HEK293 (cell line): ENCODE data around the gene PTPN9.

Source experiments
- CTCF ChIA-PET: fragments of 350-600 bp; formaldehyde crosslinking; extraction: SDS; loops from one replicate; lab custom pipeline; 2021; ENCODE audit warnings: antibody characterized with exemption; lab: Yijun Ruan, JAX
- POLR2A ChIA-PET: fragments of 300-600 bp; formaldehyde crosslinking; extraction: SDS; loops from one replicate; lab custom pipeline; 2020; ENCODE audit warnings: antibody characterized with exemption, inconsistent platforms; lab: Yijun Ruan, JAX
- H3K27ac ChIP-seq: fragments of 200-500 bp; sonication (Bioruptor generic); 2 replicates; pipeline ENCODE4 v1.5.1; 2014; ENCODE audit warnings: low read depth, low read length, control low read depth, inconsistent platforms; ENCODE audit errors: extremely low read depth
- H3K36me3 ChIP-seq, 2 experiments: fragments of 200-500 bp in 1 of 2; sonication (Bioruptor generic) in 1 of 2; 1 replicate in 1 of 2; 2 replicates in 1 of 2; pipeline ENCODE4 v1.5.1; 2014 to 2017; ENCODE audit warnings: inconsistent platforms in 2 of 2, low read length in 2 of 2; ENCODE audit not compliant: control insufficient read depth in 2 of 2, insufficient read depth in 1 of 2
- H3K4me1 ChIP-seq: fragments of 200-500 bp; sonication (Bioruptor generic); 2 replicates; pipeline ENCODE4 v1.5.1; 2014; ENCODE audit warnings: mild to moderate bottlenecking, low read length, inconsistent platforms; ENCODE audit not compliant: control insufficient read depth, insufficient read depth
- H3K4me3 ChIP-seq: 2 replicates; pipeline ENCODE4 v1.5.1; 2011; ENCODE audit warnings: low read depth, mild to moderate bottlenecking, control low read depth, low read length, moderate library complexity
- H3K9me3 ChIP-seq: fragments of 200-500 bp; sonication (Bioruptor generic); 2 replicates; pipeline ENCODE4 v1.5.1; 2014; ENCODE audit warnings: low read depth, low read length, inconsistent platforms; ENCODE audit not compliant: control insufficient read depth, insufficient read depth
- CTCF ChIP-seq: fragments of 450-650 bp; formaldehyde crosslinking; IDR thresholded peaks from 2 replicates; pipeline ENCODE4 v1.5.1; 2016; ENCODE audit warnings: missing biosample characterization, missing genetic modification characterization
- GLI4 ChIP-seq: fragments of 450-650 bp; formaldehyde crosslinking; IDR thresholded peaks from 2 replicates; pipeline ENCODE4 v1.5.1; 2016; ENCODE audit warnings: missing biosample characterization, missing genetic modification characterization
- IKZF3 ChIP-seq: fragments of 450-650 bp; IDR thresholded peaks from 2 replicates; pipeline ENCODE4 v1.5.0; 2018; ENCODE audit warnings: missing biosample characterization, mild to moderate bottlenecking, missing genetic modification characterization, moderate library complexity
- KLF1 ChIP-seq: fragments of 450-650 bp; formaldehyde crosslinking; IDR thresholded peaks from 2 replicates; pipeline ENCODE4 v1.5.1; 2016; ENCODE audit warnings: missing biosample characterization, missing genetic modification characterization
- KLF16 ChIP-seq: fragments of 450-650 bp; formaldehyde crosslinking; IDR thresholded peaks from 2 replicates; pipeline ENCODE4 v1.5.1; 2017; ENCODE audit warnings: missing biosample characterization, missing genetic modification characterization
- OVOL3 ChIP-seq: fragments of 450-650 bp; formaldehyde crosslinking; IDR thresholded peaks from 2 replicates; pipeline ENCODE4 v1.5.1; 2016; ENCODE audit warnings: missing biosample characterization, missing genetic modification characterization
- PRDM1 ChIP-seq: fragments of 450-650 bp; formaldehyde crosslinking; IDR thresholded peaks from 2 replicates; pipeline ENCODE4; 2016; ENCODE audit warnings: missing biosample characterization, missing genetic modification characterization
- RBAK ChIP-seq: fragments of 450-650 bp; formaldehyde crosslinking; IDR thresholded peaks from 2 replicates; pipeline ENCODE4 v1.5.1; 2016; ENCODE audit warnings: missing biosample characterization, missing genetic modification characterization
- SALL2 ChIP-seq: fragments of 450-650 bp; formaldehyde crosslinking; IDR thresholded peaks from 2 replicates; pipeline ENCODE4 v1.5.0; 2017; ENCODE audit warnings: missing biosample characterization, mild to moderate bottlenecking, missing genetic modification characterization, borderline replicate concordance
- TCF7L2 ChIP-seq: IDR thresholded peaks from 2 replicates; pipeline ENCODE4 v1.6.1; 2011; ENCODE audit warnings: low read depth, mild to moderate bottlenecking, inconsistent platforms, low read length, moderate library complexity, borderline replicate concordance
- TRIM28 ChIP-seq: IDR thresholded peaks from 2 replicates; pipeline ENCODE4 v1.6.1; 2011; ENCODE audit warnings: low read length, control low read depth, borderline replicate concordance
- YY1 ChIP-seq: fragments of 450-650 bp; formaldehyde crosslinking; IDR thresholded peaks from 2 replicates; pipeline ENCODE4 v1.5.1; 2018; ENCODE audit warnings: missing biosample characterization, missing genetic modification characterization
- ZBTB7A ChIP-seq: fragments of 450-650 bp; formaldehyde crosslinking; IDR thresholded peaks from 2 replicates; pipeline ENCODE4 v1.5.1; 2016; ENCODE audit warnings: low read depth, missing biosample characterization, missing genetic modification characterization
- ZNF112 ChIP-seq: fragments of 450-650 bp; formaldehyde crosslinking; IDR thresholded peaks from 2 replicates; pipeline ENCODE4 v1.5.0; 2017; ENCODE audit warnings: missing biosample characterization, missing genetic modification characterization
- ZNF121 ChIP-seq: fragments of 450-650 bp; formaldehyde crosslinking; IDR thresholded peaks from 2 replicates; pipeline ENCODE4 v1.5.1; 2016; ENCODE audit warnings: missing biosample characterization, missing genetic modification characterization
- ZNF157 ChIP-seq: fragments of 450-650 bp; formaldehyde crosslinking; IDR thresholded peaks from 2 replicates; pipeline ENCODE4 v1.5.1; 2016; ENCODE audit warnings: missing biosample characterization, missing genetic modification characterization
- ZNF16 ChIP-seq: fragments of 450-650 bp; formaldehyde crosslinking; IDR thresholded peaks from 2 replicates; pipeline ENCODE4 v1.5.1; 2016; ENCODE audit warnings: low read depth, missing biosample characterization, missing genetic modification characterization
- ZNF175 ChIP-seq: fragments of 450-650 bp; formaldehyde crosslinking; IDR thresholded peaks from 2 replicates; pipeline ENCODE4 v1.5.1; 2016; ENCODE audit warnings: missing biosample characterization, missing genetic modification characterization
- ZNF19 ChIP-seq: fragments of 450-650 bp; formaldehyde crosslinking; IDR thresholded peaks from 2 replicates; pipeline ENCODE4; 2016; ENCODE audit warnings: missing biosample characterization, missing genetic modification characterization, low read depth
- ZNF394 ChIP-seq: fragments of 450-650 bp; formaldehyde crosslinking; IDR thresholded peaks from 2 replicates; pipeline ENCODE4 v1.5.1; 2016; ENCODE audit warnings: missing biosample characterization, missing genetic modification characterization, mild to moderate bottlenecking, moderate library complexity, borderline replicate concordance
- ZNF529 ChIP-seq: fragments of 450-650 bp; formaldehyde crosslinking; IDR thresholded peaks from 2 replicates; pipeline ENCODE4 v1.5.1; 2017; ENCODE audit warnings: missing genetic modification characterization, missing biosample characterization; ENCODE audit not compliant: insufficient replicate concordance
- ZNF549 ChIP-seq: fragments of 450-650 bp; IDR thresholded peaks from 2 replicates; pipeline ENCODE4 v1.5.1; 2018; ENCODE audit warnings: missing biosample characterization, missing genetic modification characterization, mild to moderate bottlenecking, inconsistent platforms, moderate library complexity
- ZNF596 ChIP-seq: fragments of 450-650 bp; IDR thresholded peaks from 2 replicates; pipeline ENCODE4 v1.5.0; 2018; ENCODE audit warnings: missing biosample characterization, mild to moderate bottlenecking, missing genetic modification characterization, moderate library complexity
- ZNF626 ChIP-seq: fragments of 450-650 bp; sonication (Bioruptor Pico); formaldehyde crosslinking; IDR thresholded peaks from 2 replicates; pipeline ENCODE4 v1.5.1; 2018; ENCODE audit warnings: missing biosample characterization, missing genetic modification characterization, inconsistent platforms
- ZNF777 ChIP-seq: fragments of 450-650 bp; formaldehyde crosslinking; IDR thresholded peaks from 2 replicates; pipeline ENCODE4 v1.5.1; 2017; ENCODE audit warnings: missing biosample characterization, missing genetic modification characterization, borderline replicate concordance
- ZXDB ChIP-seq: fragments of 450-650 bp; formaldehyde crosslinking; IDR thresholded peaks from 2 replicates; pipeline ENCODE4 v1.5.1; 2016; ENCODE audit warnings: missing biosample characterization, missing genetic modification characterization
- TF ChIP-seq, protein P1 (sequence below): fragments of 450-650 bp; formaldehyde crosslinking; IDR thresholded peaks from 2 replicates; pipeline ENCODE4 v1.5.1; 2016; ENCODE audit warnings: missing biosample characterization, missing genetic modification characterization
- TF ChIP-seq, protein P2 (sequence below): fragments of 450-650 bp; formaldehyde crosslinking; IDR thresholded peaks from 2 replicates; pipeline ENCODE4 v1.5.1; 2016; ENCODE audit warnings: missing biosample characterization, missing genetic modification characterization
- TF ChIP-seq, protein P3 (sequence below): IDR thresholded peaks from 2 replicates; pipeline ENCODE4 v1.6.1; 2011; ENCODE audit warnings: mild to moderate bottlenecking, low read depth, low read length, borderline replicate concordance

PTPN9 gene

DNA sequence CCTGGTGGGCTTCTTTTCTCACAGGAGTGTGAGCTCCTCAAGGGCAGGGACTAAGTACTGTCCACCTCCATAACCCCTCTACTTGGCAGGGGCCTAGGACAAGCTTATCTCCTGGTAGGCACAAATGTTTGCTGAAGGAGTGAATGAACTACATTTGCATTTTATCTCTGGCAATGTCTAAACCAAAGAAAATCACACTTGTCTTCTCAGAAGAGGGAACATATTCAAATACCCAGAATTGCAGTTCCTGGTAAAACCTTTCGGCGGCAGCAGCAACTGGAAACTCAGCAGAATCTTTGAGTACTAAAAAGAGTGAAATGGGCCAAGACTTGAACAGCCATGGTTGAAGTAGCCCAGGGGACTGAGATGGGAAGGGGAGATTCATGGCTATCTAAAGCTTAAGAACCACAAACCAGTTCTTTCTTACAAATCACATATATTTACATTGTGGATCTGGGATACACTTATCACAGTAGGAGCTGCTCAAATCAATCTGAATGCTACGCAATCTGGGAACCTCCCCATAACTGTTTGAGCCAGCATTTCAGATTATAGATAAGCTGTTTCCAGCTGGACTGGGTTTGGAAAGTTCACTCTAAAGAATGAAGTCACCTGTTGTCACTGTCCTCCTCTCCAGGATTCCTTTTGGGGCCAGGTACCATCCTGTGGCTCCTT, 18.7 kb upstream of the PTPN9 start (continued):
- TF ChIP-seq, protein P1, sequence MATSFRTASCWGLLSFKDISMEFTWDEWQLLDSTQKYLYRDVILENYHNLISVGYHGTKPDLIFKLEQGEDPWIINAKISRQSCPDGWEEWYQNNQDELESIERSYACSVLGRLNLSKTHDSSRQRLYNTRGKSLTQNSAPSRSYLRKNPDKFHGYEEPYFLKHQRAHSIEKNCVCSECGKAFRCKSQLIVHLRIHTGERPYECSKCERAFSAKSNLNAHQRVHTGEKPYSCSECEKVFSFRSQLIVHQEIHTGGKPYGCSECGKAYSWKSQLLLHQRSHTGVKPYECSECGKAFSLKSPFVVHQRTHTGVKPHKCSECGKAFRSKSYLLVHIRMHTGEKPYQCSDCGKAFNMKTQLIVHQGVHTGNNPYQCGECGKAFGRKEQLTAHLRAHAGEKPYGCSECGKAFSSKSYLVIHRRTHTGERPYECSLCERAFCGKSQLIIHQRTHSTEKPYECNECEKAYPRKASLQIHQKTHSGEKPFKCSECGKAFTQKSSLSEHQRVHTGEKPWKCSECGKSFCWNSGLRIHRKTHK (tag by site-specific recombination): no peak
- no peak for TF ChIP-seq ZNF529 (tag by site-specific recombination)
- TF ChIP-seq, protein P2, sequence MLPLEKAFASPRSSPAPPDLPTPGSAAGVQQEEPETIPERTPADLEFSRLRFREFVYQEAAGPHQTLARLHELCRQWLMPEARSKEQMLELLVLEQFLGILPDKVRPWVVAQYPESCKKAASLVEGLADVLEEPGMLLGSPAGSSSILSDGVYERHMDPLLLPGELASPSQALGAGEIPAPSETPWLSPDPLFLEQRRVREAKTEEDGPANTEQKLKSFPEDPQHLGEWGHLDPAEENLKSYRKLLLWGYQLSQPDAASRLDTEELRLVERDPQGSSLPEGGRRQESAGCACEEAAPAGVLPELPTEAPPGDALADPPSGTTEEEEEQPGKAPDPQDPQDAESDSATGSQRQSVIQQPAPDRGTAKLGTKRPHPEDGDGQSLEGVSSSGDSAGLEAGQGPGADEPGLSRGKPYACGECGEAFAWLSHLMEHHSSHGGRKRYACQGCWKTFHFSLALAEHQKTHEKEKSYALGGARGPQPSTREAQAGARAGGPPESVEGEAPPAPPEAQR (tag by site-specific recombination): no peak
- no peak for TF ChIP-seq PRDM1 (tag by site-specific recombination)
- TF ChIP-seq CTCF (tag by site-specific recombination): no peak
- TF ChIP-seq ZNF121 (tag by site-specific recombination): no peak
- no peak for TF ChIP-seq ZNF175 (tag by site-specific recombination)
- TF ChIP-seq KLF16: no peak
- no peak for TF ChIP-seq ZNF777
- no peak for TF ChIP-seq ZNF549 (tag by site-specific recombination)
- TF ChIP-seq, all 188 proteins: peak for 0

- ChIA-PET POLR2A (interaction anchor here (1.3 to 1.6 kb wide), 2 partner anchors 18 to 43 kb away, joined by 3 to 4 read pairs; partner anchors contain the start of genes IMP3 and PTPN9), CTCF (interaction anchor here (0.7 to 2.0 kb wide), 5 partner anchors 15 to 88 kb away, joined by 3 to 9 read pairs (median 5); no protein-coding TSS in a partner anchor)
- TF ChIP-seq KLF1 (tag by site-specific recombination): no peak
- TF ChIP-seq RBAK: no peak
- TF ChIP-seq ZNF157: no peak
- TF ChIP-seq ZBTB7A (tag by site-specific recombination): no peak
- no peak for TF ChIP-seq ZNF19
- no peak for TF ChIP-seq SALL2
- TF ChIP-seq GLI4 (tag by site-specific recombination): no peak
- TF ChIP-seq ZNF112: no peak
- TF ChIP-seq ZXDB (tag by site-specific recombination): no peak
- TF ChIP-seq ZNF626: no peak
- Histone ChIP-seq H3K27ac (no peak overlapping the region), H3K4me1 (no peaks in the 10 kb centered on the region), H3K4me3 (no peak overlapping the region), H3K9me3 (no peaks in the 10 kb centered on the region), H3K36me3 (peaks cover 38 to 60% of the 10 kb centered on the region in 2 experiments)
These were observed 17.7 kb upstream of the PTPN9 start for GRCh38 chr15:75596703-75597345.

- Histone ChIP-seq H3K27ac (no peak overlapping the region), H3K36me3 (peaks cover 34 to 48% of the 10 kb centered on the region in 2 experiments), H3K4me3 (no peak overlapping the region), H3K4me1 (no peaks in the 10 kb centered on the region), H3K9me3 (no peaks in the 10 kb centered on the region)
- POLR2A ChIA-PET: no interaction called here
- CTCF ChIA-PET: no interaction called here
- TF ChIP-seq ZNF16 (tag by site-specific recombination) (no peak), ZNF596 (tag by site-specific recombination) (no peak), TRIM28 (no peak), ZNF394 (no peak), KLF16 (no peak), IKZF3 (tag by site-specific recombination) (no peak), YY1 (tag by site-specific recombination) (no peak), TCF7L2 (no peak), OVOL3 (no peak), ZNF777 (no peak)
- TF ChIP-seq, protein P3, sequence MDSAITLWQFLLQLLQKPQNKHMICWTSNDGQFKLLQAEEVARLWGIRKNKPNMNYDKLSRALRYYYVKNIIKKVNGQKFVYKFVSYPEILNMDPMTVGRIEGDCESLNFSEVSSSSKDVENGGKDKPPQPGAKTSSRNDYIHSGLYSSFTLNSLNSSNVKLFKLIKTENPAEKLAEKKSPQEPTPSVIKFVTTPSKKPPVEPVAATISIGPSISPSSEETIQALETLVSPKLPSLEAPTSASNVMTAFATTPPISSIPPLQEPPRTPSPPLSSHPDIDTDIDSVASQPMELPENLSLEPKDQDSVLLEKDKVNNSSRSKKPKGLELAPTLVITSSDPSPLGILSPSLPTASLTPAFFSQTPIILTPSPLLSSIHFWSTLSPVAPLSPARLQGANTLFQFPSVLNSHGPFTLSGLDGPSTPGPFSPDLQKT: no peak
These were observed 15.2 kb upstream of the PTPN9 start for GRCh38 chr15:75594276-75594675.
